Mucosa of rectum (tissue), 2 donors: Measurements from ENCODE around the gene ARSG.

ENCODE experiments used
- H3K27ac ChIP-seq, 2 donors: one replicate each; pipeline ENCODE4 v1.7.0; 2013; ENCODE audit warnings: inconsistent platforms in 2 of 2, low read depth in 2 of 2, low read length in 2 of 2
- H3K27me3 ChIP-seq, 2 donors: one replicate each; pipeline ENCODE4 v1.7.0; 2013; ENCODE audit warnings: low read length in 2 of 2; ENCODE audit not compliant: control insufficient read depth in 2 of 2, insufficient read depth in 2 of 2
- H3K36me3 ChIP-seq, 2 donors: one replicate each; pipeline ENCODE4 v1.7.0; 2013; ENCODE audit warnings: low read length in 2 of 2; ENCODE audit not compliant: control insufficient read depth in 2 of 2, insufficient read depth in 2 of 2
- H3K4me1 ChIP-seq, 2 donors: one replicate each; pipeline ENCODE4 v1.7.0; 2013; ENCODE audit warnings: low read length in 2 of 2, mild to moderate bottlenecking in 1 of 2; ENCODE audit not compliant: control insufficient read depth in 2 of 2, insufficient read depth in 2 of 2
- H3K4me3 ChIP-seq, 2 donors: one replicate each; pipeline ENCODE4 v1.7.0; 2013; ENCODE audit warnings: low read length in 2 of 2
- H3K9ac ChIP-seq, 2 donors: one replicate each; pipeline ENCODE4 v1.7.0; 2013; ENCODE audit warnings: low read length in 2 of 2, low read depth in 1 of 2, mild to moderate bottlenecking in 1 of 2
- H3K9me3 ChIP-seq, 2 donors: one replicate each; pipeline ENCODE4 v1.7.0; 2013; ENCODE audit warnings: low read length in 2 of 2; ENCODE audit not compliant: control insufficient read depth in 2 of 2
- donor health status: healthy.
- donor health status: Normal muscosa, but diverticular disease.

The ARSG gene

GRCh38 chr17:68460715-68461114 is 169.4 kb downstream of the ARSG start:
- Histone ChIP-seq H3K27ac (peak overlapping the region in 1 of 2 donors; percentile 52), H3K4me3 (no peak overlapping the region), H3K4me1 (peaks cover 20 to 27% of the 10 kb centered on the region in 2 donors), H3K9me3 (no peaks in the 10 kb centered on the region), H3K9ac (no peak overlapping the region), H3K36me3 (no peaks in the 10 kb centered on the region), H3K27me3 (no peaks in the 10 kb centered on the region)

- Histone ChIP-seq H3K27ac (peak overlapping the region in 1 of 2 donors; percentile 52), H3K4me1 (peaks cover 18 to 24% of the 10 kb centered on the region in 2 donors), H3K27me3 (no peaks in the 10 kb centered on the region)
Observed at GRCh38 chr17:68461122-68461539, 169.8 kb downstream of the ARSG start.

GRCh38 chr17:68461589-68461988 is 170.3 kb downstream of the ARSG start:
- Histone ChIP-seq H3K4me1 (peaks cover 14 to 20% of the 10 kb centered on the region in 2 donors), H3K27me3 (no peaks in the 10 kb centered on the region), H3K36me3 (no peaks in the 10 kb centered on the region), H3K9me3 (no peaks in the 10 kb centered on the region), H3K9ac (no peak overlapping the region), H3K27ac (peak overlapping the region in 1 of 2 donors; percentile 52), H3K4me3 (no peak overlapping the region)

More at GRCh38 chr17:68461122-68461539, 169.8 kb downstream of the ARSG start:
- no peaks in the 10 kb centered on the region for H3K36me3 ChIP-seq
- no peaks in the 10 kb centered on the region for H3K9me3 ChIP-seq
- H3K4me3 ChIP-seq = no peak overlapping the region
- no peak overlapping the region for H3K9ac ChIP-seq

GRCh38 chr17:68462381-68463210 is 171.3 kb downstream of the ARSG start:
- Histone ChIP-seq H3K4me1 (peaks cover 14 to 18% of the 10 kb centered on the region in 2 donors), H3K36me3 (no peaks in the 10 kb centered on the region), H3K9me3 (no peaks in the 10 kb centered on the region), H3K9ac (no peak overlapping the region), H3K4me3 (no peak overlapping the region), H3K27me3 (no peaks in the 10 kb centered on the region), H3K27ac (no peak overlapping the region)

- H3K36me3 ChIP-seq = no peaks in the 10 kb centered on the region
- H3K9ac ChIP-seq = no peak overlapping the region
- no peaks in the 10 kb centered on the region for H3K9me3 ChIP-seq
- no peaks in the 10 kb centered on the region for H3K27me3 ChIP-seq
- H3K4me3 ChIP-seq = no peak overlapping the region
- H3K4me1 ChIP-seq = peaks cover 9 to 13% of the 10 kb centered on the region in 2 donors
- H3K27ac ChIP-seq = no peak overlapping the region
Observed at GRCh38 chr17:68463211-68464019, 172.1 kb downstream of the ARSG start.

- Histone ChIP-seq H3K36me3 (no peaks in the 10 kb centered on the region), H3K27me3 (no peaks in the 10 kb centered on the region), H3K4me1 (no peaks in the 10 kb centered on the region), H3K9ac (no peak overlapping the region), H3K4me3 (no peak overlapping the region), H3K9me3 (no peaks in the 10 kb centered on the region), H3K27ac (no peak overlapping the region)
Observed at GRCh38 chr17:68468334-68468733, 177.0 kb downstream of the ARSG start.

- Histone ChIP-seq H3K27me3 (no peaks in the 10 kb centered on the region), H3K4me1 (no peaks in the 10 kb centered on the region), H3K4me3 (no peak overlapping the region), H3K9ac (no peak overlapping the region), H3K9me3 (no peaks in the 10 kb centered on the region), H3K27ac (no peak overlapping the region), H3K36me3 (no peaks in the 10 kb centered on the region)
Observed at GRCh38 chr17:68468788-68469187, 177.5 kb downstream of the ARSG start.
